NCI-H82 (cell line): ENCODE results near the gene HPN.
"Not testable (repeated sequence)": the region's sequence is repeated elsewhere in the genome, so short reads cannot be mapped to it uniquely, and the experiment has no call there.

Experiments used
- DNase-seq: peaks from one replicate; lab custom pipeline; 2025; lab: John Stamatoyannopoulos, UW

The HPN gene

DNA sequence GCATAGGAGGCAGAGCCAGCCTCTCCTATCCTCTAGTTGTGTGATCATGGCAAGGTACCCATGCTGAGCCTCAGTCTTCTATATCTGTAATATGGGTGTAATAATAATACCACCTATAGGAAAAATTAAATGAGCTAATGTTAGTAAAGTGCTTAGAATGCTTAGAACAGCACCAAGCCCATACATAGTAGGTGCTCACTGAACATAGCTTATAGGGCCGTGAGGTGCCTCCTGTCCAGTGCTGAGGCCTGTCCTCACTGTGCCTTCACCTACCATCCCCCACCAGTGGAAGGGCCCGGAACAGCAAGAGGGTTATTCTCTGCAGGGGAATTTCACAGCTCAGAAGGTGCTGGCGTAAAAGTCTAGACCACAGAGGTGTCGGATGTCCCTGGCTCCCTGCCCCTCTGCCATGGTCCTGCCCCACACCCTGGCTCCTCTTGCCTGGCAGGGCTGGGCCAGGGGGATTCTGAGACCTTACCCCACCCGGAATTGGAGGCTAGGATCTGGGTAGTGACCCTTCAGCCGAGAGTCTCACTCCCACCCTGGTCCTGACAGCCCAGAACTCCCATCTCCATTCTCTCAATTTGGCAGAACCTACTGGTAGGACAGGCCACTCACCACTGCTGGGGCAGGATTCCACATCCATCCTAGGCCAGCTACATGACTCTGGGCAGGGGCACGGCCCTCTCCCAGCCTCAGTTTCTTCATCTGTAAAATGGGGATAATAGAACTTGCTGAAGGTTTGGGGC is 13.5 kb upstream of the HPN start:
- DNase-seq = no peak

DNA sequence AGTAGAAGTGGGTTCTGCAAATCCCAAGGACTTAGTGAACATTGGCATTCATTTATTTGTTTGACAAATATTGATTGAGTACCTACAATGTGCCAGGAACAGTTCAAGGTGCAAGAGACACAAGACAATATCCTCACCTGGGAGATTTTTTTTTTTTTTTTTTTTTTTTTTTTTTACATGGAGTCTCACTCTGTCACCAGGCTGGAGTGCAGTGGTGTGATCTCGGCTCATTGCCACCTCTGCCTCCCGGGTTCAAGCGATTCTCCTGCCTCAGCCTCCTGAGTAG is 13.0 kb upstream of the HPN start:
- not testable (repeated sequence) for DNase-seq

DNA sequence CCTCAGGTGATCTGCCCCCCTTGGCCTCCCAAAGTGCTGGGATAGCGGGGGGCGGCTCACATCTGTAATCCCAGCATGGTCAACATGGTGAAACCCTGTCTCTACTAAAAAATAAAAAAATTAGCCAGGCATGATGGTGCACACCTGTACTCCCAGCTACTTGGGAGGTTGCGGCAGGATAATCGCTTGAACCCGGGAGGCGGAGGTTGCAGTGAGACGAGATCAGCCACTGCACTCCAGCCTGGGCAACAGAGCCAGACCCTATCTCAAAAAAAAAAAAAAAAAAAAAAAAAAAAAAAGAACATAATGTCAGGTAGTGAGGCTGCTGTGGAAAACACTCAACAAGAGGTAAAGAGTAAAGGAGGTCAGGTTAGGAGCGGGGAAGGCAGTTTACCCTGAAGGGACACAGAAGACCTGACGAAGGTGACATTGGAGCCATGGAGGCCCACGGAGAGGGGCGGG is 12.2 kb upstream of the HPN start:
- DNase-seq = not testable (repeated sequence)

DNA sequence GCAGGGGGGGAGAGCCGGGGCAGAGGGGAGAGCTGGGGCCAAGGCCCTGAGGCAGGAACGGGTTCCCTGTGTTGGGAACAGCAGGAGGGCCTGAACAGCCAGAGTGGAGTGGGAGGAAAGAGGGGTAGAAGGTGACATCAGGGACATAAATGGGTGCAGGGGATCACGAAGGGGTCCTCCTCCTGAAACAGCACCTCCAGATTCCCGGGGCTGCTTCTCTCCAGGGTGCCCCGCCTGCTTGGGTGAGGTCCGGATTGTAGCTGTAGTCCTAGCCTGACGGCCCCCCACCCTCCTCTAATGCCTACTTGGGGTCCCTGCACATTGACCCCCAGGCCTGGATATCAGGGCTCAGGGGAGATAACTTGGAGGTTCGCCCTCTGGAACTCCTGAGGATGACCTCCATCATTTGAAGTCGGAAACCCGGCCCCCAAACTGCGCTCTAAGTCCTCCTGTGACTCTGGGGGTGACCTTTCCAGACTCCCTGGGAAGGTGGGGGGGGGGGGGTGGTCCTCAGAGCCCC is 11.7 kb upstream of the HPN start:
- DNase-seq = peak; percentile 63

DNA sequence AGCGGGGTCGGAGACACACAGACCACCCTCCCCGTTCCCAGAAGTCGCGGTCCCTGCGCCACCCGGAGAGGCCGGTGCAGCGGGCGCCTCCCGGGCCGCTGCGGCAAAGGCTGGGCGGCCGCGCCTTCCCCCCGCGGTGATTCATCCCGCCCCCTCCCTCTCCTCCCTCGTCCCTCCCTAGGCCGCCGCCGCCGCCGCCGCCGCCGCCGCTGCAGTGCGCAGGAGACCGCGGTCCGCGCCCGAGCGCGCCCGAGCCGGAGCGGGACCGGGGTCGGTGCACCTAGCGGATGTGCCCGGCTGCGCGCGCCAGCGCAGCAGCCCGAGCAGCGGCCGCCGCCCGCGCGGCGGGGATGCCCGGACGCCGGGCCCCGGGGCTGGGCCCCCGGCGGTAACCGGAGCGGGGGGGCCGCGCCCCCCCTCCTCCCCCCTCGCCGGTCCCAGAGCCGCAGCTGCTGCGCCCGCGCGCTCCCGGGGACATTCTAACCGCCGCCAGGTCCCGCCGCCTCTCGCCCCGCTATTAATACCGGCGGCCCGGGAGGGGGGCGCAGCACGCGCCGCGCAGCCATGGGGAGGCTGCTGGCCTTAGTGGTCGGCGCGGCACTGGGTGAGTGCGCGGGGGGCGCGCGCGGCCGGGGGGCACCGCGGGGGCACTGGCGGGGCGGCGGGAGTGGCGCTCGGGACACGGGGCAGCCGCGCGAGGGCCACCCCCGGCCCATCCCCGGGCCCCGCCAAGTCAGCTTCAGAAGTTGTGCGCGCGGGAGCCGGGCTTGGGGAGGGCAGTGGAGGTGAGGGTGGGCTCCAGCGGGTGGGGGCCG is 11.1 kb upstream of the HPN start, which contains the start of gene SCN1B:
TSS of gene SCN1B (plus strand) at position 214 of the 815 bp plus-strand sequence. CDS start at position 565, 351 bp downstream.
- peak; percentile 73 for DNase-seq

DNA sequence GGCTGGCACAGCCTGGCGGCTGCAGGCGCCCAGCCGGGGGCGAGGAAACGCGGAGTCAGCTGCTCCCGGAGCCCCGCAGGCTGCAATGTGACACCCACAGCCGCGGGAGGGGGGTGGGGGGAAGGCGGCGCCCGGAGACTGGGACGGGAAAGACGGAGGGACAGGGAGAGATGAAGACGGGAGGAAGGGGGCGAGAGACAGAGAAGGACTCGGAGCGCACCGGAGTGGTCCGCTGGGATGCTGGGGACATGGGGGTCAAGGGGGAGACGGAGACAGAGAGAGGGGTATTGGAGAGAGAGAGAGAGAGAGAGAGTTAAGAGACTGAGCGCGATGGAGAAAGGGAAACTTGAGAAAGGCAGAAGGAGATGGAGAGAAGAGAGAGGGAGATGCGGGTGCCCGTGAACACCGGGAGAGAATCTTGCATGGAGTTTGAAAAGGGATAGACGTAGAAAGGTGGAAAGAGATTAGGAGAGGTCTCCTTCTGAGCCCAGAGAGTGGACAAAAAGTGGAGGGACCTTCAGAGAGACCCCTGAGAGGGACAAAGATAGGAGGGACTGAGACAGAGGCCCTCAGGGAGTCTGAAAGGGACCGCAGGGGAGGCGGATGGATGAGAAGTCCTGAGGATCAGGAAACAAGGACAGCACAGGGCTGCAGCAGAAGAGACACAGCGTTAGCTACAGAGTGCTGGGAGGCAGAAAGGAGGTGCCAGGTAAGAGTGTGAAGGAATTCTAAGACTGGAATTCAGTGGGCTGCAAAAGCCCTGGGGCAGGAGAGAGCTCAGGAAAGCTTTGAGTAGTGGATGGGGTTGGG is 10.2 kb upstream of the HPN start:
- DNase-seq = peak; percentile 67

DNA sequence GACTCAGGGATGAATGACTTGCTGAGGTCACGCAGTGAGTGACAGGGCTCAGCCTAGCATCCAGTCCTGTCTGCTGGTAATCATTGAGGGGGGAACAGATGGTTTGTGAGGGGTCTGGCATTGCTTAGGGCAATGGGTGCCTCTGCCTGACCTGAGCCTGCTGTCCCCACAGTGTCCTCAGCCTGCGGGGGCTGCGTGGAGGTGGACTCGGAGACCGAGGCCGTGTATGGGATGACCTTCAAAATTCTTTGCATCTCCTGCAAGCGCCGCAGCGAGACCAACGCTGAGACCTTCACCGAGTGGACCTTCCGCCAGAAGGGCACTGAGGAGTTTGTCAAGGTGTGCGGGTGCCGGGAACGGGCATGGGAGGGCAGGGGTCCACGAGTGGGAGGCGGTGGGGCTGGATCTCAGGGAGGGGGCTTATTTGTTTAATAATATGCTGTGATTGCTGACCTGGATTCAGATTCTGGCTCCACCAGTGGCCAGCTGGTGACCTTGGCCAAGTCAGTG is 9.1 kb upstream of the HPN start:
- DNase-seq = no peak

DNA sequence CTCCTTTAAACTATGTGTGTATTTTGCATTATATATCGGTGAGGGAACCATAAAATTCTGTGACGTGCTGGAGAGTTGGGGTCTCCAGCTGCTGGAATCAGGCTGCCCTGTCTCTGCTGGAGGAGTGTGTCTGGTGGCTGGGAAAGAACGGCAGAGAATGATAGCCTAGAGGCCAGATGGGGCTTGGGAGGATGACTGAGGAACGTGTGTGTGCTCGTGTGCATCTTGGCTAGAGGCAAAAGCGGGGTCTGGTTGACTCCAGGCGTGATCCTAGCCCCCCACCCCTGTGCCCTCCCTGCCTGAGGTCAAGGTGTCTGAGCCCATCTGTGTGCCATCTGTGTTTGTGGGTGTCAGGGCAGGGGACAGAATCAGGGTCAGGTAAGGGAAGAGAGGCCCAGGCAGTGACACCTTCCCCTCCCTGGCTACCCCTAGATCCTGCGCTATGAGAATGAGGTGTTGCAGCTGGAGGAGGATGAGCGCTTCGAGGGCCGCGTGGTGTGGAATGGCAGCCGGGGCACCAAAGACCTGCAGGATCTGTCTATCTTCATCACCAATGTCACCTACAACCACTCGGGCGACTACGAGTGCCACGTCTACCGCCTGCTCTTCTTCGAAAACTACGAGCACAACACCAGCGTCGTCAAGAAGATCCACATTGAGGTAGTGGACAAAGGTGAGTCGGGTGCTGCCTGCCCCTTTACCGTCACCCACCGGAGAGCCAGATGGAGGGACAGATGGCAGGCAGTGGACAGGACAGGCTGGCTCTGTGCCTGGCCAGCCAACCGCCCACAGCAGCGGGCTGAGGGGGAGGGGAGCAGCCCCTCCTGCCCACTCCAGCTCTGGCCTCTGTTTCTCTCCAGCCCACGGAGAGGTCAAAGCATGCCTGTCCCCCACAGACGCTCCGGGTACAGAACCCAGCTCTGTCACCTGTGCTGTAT is 8.2 kb upstream of the HPN start:
- peak; percentile 58 for DNase-seq

DNA sequence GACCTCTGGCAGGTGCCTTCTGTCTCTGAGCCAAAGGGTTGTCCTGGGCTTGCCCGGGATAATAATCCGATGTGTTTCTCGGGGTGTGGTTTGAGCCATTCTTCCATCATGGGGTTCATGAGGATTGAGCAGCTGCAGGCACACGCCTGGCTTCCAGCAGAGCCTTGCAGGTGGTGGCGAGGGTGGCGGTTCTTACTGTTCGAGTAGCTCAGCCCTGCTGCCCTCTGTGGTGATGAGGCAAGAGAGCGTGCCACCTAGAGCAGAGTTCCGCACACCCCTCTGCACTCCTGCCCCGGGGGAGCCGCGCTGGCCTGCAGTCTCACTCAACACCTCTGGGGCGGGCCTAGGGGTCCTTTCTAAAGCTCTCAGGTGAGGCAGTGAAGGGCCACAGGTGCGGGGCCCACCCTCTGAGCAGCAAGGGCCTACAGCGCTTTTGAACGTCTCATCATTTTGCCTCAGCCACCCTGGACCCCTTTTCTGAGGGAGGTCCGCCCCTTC is 7.5 kb upstream of the HPN start:
- DNase-seq = no peak

DNA sequence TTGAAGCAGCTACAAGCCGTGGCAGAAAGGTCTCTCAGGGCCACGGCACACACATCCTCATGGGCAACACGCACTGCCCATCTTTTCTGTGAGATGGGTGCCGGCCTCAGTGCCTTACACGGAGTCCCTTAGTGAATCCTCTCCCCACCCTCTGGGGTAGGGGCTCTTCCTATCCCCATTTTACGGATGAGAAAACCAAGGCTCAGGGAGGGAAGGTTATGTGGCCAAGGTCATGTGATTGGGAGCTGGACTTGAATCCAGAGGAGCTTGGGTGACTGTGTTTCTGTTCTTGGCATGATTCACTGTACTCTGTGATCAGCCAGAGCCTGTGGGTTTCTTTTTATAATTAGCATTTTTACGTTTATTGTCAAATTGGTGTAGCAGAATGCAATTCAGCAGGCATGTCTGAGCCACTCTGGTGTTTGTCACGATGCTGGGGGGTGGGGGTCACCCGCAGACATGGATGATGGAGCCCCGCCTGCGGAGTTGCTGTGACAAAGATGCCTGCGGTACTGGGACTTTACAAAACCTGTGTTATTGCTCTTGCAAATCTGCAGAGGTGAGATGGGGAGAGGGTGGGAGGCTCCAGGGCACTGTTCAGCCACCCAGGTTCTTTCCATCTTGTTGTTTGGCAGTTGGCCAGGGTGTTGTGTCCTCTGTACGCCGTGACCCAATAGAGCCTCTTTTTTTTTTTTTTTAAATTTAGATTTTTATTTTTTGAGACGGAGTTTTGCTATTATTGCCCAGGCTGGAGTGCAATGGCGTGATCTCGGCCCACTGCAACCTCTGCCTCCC is 6.7 kb upstream of the HPN start:
- no peak for DNase-seq

DNA sequence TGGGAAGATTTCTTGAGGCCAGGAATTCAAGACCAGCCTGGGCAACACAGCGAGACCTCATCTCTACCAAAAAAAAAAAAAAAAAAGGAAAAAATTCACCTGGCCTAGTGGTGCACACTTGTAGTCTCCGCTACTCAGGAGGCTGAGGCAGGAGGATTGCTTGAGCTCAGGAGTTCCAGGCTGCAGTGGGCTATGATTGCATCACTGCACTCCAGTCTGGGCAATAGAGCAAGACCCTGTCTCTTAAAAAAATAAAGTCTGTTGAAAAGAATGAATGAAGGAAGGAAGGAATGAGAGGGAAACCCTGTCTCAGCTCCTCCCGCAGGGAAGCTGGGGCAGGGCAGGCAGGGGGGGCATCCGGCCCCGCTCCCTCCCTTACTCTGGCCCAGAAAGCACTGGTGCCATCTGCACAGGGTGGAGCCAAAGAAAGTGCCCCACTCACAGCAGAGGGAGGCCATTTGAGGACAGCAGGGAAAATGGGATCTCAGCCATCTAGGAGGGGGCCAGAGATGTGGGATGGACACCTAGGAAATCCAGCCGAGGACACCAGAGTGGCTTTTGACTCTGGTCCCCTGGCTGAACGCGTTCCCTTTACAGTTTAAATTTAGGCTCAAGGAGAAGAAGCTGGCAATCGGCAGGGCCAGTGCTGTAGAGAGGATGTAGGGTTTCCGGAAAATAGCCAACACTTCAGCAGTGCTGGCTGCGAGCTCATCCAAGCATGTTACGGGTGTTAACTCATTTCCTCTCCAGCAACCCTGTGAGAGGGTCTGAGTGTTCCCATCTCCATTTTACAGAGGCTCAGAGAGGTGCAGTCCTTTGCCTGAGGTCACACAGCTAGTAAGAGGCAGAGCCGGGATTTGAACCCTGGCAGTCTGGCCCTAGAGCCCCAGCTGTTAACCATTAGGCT is 3.6 kb upstream of the HPN start:
- DNase-seq = peak; percentile 85

DNA sequence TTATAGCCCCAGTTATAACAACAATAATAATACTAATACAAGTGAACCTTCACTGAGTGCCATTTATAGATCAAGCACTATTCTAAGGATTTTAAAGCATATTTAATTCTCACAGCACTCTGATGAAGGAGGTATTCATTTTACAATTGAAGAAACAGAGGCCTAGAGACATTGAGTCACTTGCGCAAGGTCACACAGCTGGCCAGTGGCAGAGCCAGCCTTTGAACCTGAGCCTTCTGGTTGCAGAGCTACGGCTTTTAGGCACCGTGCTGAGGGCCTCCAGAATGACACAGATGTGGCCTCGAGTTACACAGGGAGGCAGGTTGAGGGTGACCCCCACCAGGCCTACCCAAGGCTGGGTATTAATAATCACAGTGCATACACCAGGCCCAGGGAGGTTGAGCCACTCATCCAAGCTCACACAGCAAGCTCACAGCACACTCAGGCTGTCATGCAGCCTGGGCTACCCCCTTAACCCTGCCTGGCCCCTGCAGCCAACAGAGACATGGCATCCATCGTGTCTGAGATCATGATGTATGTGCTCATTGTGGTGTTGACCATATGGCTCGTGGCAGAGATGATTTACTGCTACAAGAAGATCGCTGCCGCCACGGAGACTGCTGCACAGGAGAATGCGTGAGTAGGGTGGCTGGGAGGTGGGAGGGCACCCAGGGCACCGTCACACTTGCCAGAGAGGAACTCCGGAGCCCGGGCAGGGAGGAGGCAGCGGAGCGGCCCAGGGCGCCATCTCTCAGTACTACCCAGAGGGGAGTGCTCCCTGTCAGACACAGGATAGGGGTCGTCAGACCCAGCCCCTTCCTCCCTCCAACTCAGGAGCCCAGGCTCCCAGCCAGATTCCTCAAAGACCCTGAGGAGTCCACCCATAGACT is 2.7 kb upstream of the HPN start:
- peak; percentile 88 for DNase-seq

DNA sequence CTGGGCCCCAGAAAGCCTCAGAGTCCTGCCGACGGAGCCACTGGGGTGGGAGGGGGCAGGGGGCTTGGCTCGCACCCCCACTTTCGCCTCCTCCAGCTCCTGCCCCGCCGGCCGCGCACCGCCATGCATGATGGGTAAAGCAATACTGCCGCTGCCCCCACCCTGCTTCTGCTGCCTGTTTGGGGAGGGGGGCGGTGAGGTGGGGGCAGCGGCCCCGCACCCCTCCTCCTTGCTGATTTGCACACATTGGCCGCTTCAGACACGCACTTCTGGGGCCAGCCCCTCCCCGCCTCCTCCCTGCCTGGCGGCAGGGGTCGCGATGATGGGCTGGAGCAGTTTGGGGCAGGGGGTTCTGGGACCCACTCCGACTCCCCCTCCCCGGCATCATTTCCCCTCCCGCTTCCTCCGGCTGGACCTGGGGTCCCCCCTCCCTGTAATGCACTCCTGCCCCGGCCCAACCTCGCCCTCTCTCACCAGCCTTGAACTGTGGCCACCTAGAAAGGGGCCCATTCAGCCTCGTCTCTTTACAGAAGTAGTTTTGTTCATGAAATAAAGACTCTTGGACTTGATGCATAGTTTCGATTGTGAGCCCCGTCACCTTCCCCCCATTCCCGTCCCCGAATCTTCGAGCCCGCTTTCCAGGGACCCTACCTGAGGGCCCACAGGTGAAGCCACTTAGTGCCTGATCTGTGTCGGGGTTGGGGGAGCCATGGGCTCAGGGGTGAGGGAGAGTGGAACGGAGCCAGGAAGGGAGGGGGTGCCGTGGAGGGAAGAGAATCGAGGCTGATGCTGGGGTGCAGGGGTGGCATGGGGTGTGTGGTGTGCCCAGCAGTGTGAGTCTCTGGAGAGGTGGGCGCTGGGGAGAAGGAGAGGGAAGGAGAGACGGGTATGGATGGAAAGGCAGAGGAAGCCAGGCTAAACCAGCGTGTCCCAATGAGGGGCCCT is 1.4 kb upstream of the HPN start:
- no peak for DNase-seq

DNA sequence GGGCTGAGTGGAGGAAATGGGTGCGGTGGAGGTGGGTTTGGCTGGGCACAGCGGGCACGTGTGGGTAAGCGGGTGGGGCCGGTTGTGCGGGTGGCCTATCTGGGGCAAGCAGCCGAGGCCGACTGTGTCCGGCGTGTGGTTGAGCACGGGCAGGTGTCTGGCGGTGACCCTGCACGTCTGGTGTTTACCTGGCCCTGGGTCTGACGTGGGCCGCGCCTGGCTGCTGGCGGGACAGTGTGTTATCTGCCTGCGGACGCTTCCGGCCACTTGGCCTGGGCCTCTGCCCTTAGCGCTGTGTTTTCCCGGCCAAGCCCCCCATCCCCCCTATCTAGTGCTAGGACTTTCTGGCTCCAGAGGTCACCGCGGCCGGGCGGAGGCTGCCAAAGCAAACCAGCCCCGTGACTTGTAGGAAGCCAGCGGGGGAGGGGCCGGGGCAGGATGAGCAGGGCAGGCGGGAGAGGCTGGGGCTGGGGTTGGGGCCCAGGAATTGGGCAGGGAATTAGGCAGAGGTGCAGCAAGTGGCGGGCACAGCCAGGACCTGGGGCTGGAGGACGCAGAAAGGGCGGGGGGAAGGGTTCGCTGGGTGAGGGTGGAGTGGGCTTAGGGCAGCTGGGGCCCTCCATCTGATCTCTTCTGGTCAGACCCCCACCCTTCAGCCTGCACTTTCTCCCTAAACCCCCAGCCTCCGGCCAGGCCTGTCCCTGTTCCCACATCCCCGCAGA is 534 bp upstream of the HPN start:
- peak; percentile 13 for DNase-seq

DNA sequence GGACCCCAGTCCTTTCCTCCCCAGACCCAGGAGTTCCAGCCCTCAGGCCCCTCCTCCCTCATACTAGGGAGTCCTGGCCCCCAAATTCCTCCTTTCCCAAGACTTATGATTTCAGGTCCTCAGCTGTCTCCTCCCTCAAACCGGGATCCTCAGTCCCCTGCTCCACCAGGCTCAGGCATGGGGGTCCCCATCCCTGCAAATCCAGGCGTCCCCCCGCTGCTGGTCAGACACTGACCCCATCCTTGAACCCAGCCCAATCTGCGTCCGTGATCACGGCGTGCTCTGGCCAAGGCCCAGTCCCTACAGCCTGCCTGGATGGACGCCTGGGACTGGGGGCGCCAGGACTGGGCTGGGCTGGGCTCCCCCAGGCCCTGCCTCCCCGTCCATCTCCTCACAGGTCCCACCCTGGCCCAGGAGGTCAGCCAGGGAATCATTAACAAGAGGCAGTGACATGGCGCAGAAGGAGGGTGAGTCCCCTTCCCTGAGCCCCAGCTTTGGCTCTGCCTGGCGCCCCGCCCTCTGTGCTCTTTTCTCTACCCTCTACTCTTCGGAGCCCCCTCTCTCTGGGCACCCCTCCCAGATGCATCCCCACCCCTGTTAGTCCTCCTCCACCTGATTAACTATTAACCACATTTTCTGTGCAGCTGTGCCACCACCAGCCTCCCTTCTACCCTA is 672 bp downstream of the HPN start:
- no peak for DNase-seq
